Bone marrow (tissue), 2 donors: Measurements from ENCODE around the gene SELENOI.
"Not testable (repeated sequence)": the region's sequence is repeated elsewhere in the genome, so short reads cannot be mapped to it uniquely, and the experiment has no call there.

Experiments
- DNase-seq, 2 donors: peaks; one replicate each; lab custom pipeline; 2025; lab: John Stamatoyannopoulos, UW

The SELENOI gene

DNA sequence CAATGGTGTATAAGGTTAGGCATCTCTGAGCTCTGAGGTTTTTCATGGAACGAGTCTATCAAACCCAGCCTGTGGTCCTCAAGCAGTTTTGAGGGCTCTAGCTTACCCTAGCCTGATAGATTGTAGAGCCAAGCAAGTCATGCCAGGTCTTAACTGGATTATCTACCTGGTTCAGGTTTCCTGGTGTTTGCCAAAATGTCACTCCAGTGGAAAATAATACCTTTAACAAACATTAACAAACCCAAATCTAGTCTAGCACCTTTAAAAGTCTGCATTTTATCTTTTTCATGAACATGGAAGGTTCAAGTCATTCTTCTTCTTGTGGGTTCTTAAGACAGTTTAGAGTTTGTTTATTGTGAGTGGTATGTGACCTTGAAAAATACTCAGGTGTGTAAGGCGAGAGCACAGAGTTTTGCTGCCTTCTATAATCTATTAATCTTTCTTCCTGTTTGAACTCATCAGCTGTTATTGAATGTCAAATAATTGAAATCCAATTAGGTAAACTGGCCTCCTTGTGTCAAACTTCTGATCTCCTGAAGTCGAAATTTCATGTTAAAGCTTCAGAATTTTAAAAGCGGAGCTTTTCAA is 14.0 kb downstream of the SELENOI start:
- DNase-seq, result no peak

DNA sequence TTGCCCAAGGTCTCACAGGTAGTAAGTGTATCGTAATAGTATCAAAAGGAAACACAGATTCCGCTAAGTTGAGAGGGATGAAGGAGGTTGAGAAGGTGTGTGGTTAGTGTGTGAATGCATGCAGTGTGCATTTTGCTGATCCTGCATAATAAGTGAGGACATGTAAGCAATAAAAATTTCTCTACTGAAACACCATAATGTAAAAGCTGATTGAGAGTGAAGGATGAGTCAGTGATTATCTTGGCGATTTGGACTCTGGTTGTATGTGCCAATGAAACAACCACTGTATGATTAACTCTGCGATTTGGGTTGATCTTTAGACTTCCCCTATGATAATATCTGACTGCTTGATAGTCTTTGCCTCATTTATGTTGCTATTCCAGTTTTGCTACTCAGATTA is 17.4 kb downstream of the SELENOI start:
- no peak for DNase-seq

DNA sequence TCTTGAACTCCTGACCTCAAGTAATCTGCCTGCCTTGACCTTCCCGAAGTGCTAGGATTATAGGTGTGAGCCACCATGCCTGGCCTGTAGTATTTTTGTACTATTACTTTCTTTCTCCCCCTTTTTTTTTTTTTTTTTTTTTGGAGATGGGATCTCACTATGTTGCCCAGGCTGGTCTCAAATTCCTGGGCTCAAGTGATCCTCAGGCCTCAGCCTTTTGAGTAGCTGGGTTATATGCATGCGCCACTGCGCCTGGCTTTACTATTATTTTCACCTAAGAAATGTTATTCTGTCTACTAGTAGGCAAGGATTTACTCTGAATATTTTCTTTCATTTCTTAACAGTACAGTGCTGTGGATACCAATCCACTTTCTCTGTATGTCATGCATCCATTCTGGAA is 18.0 kb downstream of the SELENOI start:
- no peak for DNase-seq

DNA sequence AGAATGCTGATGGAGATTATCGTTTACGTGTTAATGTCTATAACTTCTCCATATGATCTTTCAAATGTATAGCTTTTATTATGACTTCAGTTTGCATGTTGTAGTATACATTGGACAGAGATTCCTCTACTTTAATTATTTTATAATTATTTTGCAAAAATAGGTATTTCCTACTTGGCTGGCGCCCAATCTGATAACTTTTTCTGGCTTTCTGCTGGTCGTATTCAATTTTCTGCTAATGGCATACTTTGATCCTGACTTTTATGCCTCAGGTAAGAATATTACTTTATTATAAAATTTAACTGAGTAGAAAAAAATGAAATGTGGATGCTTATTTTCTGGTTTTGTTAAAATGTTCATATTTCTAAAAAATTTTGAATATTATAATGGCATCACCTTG is 18.7 kb downstream of the SELENOI start:
- no peak for DNase-seq

DNA sequence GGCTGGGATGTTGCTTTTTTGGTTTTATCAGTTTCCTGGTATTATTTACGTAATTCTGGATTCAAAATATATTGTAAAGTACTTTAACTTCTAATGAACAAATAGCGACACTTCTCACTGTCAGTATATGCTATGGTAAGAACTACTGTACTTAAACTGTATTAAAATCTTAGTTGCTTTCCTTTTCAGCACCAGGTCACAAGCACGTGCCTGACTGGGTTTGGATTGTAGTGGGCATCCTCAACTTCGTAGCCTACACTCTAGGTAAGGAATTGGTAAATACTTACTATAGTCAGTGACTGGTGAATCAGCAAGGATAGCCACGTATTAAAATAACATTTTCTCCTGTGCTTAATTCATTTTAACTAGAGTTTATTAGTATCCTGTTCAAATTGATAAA is 21.0 kb downstream of the SELENOI start:
- DNase-seq, result no peak

DNA sequence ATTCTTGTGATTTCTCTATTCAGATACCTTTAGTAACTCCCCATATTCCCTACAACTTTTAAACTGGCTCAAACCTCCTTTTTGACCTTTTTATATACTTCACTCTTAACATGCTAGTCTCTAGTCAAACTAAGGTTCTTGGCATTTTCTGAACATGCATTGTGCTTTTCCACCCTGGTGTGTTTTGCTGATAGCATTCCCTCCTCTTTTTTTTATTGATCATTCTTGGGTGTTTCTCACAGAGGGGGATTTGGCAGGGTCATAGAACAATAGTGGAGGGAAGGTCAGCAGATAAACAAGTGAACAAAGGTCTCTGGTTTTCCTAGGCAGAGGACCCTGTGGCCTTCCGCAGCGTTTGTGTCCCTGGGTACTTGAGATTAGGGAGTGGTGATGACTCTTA is 23.7 kb downstream of the SELENOI start:
- DNase-seq, result not testable (repeated sequence)

DNA sequence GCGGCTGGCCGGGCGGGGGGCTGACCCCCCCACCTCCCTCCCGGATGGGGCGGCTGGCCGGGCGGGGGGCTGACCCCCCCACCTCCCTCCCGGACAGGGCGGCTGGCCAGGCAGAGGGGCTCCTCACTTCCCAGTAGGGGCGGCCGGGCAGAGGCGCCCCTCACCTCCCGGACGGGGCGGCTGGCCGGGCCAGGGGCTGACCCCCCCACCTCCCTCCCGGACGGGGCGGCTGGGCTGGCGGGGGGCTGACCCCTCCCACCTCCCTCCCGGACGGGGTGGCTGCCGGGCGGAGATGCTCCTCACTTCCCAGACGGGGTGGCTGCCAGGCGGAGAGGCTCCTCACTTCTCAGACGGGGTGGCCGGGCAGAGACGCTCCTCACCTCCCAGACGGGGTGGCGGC is 25.0 kb downstream of the SELENOI start:
- not testable (repeated sequence) for DNase-seq

DNA sequence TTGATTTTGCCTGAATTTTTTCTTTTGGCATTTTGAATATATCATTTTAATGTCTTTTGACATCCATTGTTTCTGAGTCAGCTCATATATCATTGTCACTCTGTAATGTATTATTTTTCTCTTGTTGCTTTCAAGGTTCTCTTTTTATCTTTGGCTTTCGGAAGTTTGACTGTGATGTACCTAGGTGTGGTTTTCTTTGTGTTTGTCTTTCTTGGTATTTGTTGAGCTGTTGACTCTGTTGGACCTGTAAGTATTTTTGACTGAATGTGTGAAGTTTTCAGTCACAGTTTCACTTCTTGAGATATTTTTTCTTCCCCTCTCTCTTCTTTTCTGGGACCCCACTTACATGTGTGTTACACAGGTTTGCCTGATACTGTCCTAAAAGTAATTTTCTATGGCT is 30.9 kb downstream of the SELENOI start:
- no peak for DNase-seq

DNA sequence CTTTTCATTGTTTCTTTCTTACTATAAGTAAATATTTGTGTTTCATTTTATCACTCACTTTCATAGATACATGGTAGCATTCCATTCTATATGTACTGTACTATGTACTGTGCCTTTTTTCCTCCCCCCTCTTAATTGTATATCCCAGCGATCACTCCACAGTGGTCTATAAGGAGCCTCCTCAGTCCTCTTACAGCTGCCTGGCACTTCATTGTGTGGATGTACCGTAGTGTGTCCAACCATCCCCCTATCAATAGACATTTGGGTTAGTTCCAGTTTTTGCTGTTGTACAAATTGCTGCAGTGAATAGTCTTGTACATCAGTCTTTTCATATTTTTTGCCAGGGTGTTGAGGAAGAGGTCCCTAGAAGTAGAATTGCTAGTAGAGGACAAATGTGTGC is 34.3 kb downstream of the SELENOI start:
- no peak for DNase-seq

DNA sequence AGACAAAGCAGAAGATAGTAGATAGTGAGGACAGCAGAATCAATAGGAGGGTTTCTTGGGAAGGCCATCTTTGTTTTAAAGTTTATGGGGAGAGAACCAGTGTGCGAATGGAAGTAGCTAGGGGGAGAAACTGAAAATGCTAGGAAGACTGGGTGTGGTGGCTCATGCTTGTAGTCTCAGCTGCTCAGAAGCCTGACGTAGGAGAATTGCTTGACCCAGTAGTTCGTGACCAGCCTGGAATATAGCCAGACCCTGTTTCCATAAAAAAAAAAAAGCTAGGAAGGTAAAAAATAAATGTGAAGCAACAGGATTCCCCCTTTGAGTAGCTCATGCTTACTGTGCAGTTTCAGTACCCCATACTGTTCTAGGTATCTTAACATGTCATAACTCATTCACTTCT is 36.6 kb downstream of the SELENOI start:
- DNase-seq, result no peak

DNA sequence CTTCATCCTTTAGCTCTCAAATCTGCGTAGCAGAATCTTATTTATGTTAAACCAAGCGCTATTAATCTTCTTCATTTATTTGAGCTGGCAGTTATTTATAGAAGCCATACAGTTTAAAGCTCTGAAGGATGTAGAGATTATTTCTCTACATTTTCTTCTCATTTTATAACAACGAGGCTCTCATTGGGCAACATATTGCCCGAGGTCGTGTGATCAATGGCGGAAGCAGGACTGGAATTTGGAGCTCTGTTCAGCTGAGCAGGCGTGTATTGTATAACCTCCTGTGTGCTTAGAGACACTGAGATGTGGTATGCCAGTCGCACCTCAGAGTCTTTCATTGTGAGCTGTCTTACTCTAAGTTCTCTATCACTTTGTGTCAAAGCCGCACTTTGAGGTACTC is 38.2 kb downstream of the SELENOI start:
- no peak for DNase-seq

DNA sequence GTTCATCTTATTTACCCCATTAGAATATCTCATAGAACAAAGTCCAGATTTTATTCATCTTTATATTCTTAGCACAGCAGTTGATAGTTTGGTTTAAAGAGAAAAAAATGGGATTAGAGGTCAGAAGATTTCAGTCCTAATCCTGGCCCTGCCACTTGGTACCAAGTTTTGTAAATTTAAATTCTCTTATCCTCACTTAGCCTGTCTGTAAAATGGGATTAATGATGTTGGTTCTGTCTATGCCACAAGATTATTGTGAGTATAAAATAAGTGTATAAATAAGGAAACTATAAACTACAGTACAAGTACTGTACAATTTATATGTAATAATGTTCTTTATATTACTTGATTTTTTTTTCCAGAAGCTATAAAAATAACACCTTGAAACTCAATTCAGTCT is 38.7 kb downstream of the SELENOI start:
- no peak for DNase-seq

DNA sequence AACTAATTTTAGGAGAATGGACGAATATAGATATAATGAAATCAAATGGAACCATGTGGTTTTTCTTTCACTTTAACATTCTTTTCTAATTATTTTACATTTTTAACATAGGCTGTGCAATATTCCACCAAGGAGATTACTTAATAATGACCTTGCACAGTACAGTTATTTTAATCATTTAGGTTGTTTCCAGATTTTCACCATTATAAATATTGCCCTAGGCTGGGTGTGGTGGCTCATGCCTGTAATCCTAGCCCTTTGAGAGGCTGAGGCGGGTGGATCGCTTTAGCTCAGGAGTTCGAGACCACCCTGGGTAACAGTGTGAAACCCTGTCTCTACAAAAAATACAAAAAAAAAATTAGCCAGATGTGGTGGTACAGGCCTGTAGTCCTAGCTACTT is 41.2 kb downstream of the SELENOI start:
- no peak for DNase-seq

DNA sequence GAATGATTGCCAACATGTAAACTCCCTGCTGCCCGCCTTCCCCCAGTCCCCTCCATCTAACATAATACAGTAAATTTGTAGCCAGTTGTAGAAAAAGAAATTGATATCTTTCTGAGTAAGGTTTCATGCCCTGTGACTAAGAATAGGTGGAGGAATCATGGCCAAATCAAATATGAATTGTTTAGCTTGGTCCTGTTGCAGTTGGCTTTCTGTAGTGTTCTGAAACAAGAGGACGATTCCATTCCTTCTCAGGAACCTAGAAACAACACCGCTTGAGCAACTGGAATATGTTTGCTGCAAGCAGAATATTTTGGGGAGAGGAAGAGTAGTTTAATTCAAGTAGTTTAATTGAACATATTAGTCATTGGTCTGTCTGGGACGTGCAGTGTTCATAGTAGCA is 48.8 kb downstream of the SELENOI start:
- DNase-seq, result no peak

DNA sequence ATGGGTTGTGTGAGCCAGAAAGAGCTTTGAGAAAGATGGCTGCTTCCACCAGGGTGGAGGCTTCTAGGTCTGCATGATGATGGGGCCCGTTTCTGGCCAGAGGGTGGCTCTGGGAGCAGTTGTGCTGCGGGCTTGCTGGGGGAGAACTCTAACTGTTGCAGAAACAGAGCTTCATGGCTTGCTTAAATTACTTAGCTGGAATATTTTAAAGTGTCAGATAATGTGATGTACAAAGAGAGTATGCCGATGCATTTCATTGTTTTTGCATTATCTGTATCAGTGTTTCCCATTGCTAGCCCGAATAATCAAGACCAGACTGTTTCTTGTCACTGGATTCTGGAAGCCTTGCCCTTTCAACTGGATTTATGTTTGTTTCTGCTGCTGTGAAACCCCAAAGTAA is 49.5 kb downstream of the SELENOI start:
- DNase-seq, result no peak

DNA sequence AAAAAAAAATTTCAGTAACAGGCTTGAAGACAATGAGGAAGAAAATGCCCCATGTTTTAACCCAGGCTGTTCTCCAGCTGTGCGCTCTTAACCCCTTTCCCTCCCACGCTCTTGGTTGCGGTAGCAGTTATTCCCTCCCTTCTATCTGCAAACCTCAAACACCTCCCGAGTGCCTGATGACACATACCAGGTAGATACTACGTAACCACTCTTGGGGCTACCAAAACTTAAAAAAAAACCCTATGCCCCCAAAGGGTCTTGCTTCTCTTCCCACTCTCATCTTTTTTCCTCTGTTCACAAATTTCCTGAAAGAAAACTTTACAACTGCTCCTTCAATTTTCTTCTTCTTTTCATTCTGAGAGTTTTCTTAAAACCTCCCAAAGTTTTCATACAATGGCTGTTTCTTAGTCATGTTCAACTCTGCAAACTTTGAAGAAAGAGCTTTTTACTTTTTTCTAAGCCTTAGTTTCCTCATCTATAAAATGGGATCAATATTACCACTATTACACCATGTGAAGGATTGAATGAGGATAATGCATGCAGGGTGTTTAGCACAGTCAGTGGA is 50.9 kb downstream of the SELENOI start:
- no peak for DNase-seq

DNA sequence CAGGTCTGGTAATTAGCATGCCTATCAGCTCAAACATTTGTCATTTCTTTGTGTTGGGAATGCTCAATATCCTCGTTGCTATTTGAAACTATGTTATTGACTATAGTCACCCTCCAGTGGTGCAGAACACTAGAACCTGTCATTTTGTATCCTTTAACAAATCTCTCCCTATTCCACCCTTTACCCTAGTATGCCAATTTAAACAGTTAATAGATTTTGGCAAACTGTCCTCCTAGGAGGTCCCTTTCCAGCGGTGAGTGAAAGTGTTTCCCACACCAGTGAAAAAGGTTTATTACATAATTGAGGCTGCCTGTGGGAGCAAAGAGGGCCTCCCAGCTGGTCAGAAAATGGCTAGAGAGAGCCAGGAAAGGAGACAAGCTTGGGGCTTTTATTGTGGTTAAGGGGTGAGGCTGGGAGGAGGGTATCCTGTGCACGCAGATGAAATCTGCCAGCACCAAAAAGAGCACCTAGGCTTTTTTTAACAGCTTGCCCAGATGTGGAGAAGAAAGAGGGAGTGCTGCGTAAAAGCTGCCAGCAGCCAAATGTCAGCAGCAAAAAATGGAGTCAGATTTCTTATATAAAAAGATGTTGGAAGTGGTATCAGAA is 53.9 kb downstream of the SELENOI start:
- DNase-seq, result no peak

DNA sequence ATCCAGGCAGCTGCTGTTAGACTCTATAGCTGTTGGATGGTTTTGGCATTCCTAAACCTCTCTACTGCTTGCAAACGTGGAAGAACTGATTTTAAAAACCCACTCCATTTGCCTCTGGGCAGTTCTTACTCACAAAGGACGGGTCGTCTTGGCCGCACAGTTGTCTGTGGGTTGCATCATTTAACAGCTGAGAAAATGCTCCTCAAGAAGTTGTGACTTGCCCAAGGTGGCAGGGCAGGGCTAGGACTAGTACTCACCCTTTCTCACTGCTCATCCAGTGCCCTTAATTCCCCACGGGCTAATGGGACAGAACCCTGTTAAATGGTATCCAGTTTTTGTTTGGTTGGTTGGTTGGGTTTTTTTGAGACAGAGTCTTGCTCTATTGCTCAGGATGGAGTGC is 54.8 kb downstream of the SELENOI start:
- DNase-seq, result no peak

DNA sequence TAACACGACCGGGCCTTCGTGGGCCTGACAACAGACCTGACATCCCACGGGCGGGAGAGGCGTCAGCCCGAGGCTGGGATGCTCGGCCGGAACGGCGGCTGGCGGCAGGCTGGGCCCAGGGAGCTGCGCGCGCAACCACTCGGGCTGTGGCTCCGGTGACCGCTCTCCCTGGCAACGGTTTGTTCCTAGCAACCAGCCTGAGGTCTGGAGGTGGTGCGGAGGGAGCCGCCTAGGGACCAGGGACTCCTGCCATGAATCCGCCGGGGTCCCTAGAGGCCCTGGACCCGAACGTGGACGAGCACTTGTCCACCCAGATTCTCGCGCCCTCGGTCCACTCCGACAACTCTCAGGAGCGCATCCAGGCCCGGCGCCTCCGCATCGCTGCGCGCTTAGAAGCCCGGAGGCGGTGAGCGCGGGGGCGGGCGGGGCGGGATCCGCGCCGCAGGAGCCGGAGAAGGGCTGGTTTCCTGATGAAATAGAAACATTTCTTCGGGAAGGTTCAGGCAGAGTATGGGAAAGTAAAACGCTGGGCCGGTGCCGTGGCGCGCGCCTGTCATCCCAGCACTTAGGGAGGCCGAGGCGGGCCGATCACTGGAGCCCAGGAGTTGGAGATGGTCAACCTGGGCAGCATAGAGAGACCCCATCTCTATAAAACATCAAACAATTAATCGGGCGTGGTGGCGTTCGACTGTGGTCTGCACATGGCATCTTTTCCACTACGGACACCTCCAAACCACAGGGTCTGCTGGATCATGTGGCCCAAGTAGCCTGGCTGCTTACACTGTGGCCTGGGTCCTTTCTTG is 56.0 kb downstream of the SELENOI start, which contains the start of gene DRC1:
Gene DRC1 (plus strand): TSS at position 182 of the 803 bp plus-strand sequence. CDS start 70 bp downstream, at position 252.
- no peak for DNase-seq

DNA sequence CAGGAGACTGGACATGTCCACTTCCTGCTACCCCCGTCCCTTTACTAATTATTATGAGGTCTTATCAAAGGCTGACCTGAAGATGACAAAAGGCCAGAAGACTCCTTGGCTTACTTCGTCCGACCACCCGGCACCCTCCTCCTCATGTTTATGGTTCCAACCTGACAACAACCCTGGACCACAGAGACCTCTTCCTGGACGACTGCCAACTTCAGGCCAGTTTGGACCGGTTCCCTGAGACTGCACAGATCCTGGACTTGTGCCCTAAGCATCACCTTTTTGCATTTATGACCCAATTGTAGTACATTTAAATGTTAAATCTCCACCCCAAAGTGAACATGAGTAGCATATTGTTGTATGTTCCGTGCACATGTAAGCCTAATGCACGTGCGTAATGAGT is 61.6 kb downstream of the SELENOI start:
- DNase-seq, result no peak

DNA sequence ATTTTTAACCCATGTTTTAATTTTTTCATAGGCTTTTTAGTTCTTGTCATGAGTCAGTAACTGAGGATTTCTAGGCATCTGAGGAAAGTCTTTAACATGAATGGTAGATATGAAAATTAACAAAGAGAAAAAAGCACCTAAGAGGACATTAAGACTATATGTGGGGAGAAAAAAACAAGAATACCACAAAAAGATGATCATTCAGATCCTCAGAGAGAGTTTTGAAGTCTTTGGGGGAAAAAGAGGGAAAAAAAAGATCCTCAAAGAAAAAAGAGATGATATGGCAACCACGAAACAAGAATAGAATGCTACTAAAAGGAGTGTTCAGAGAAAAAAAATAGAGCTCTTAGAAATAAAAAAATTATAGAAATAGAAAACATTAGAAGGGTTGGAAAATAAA is 63.8 kb downstream of the SELENOI start:
- no peak for DNase-seq

DNA sequence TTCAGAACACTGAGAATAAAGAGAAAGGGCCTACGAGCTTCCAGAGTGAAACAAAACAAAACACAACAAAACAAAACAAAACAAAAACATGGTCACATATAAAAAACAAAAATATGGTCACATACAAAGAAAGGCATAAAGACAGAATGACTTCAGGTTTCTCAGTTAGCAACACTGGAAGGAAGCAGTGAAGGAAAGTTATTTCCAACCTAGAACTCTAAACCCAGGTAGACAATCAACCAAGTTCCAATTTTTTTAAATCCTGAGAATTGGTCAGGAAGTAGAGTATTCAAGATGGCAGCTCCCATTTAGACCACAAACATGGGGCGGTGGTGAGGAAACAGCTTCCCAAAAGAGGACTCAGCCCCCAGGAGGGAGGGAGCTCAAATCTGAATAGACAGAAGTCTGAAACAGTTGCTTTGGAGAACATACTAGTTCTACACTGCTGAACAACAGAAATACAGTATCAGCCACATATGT is 64.9 kb downstream of the SELENOI start:
- no peak for DNase-seq

DNA sequence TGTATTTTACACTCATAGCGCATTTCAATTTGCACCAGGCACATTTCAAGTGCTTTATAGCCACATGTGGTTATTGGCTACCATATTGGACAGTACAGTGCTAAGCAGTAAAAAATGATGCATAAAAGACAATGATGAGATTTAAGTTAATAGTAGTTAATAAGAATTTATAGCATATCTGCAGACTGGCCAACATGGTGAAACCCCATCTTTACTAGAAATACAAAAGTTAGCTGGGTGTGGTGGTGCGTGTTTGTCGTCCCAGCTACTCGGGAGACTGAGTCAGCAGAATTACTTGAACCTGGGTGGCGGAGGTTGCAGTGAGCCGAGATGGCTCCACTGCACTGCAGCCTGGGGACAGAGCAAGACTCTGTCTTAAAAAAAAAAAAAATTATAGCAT is 65.5 kb downstream of the SELENOI start:
- DNase-seq, result no peak
